Panc1 (cell line): ENCODE data around the gene RCSD1. TPM values are rescaled to one million over a fixed set of nuclear protein-coding genes. Genes with fewer than 3 reads are reported as not detected.

Source experiments
- ATAC-seq: fragments of 200-7000 bp; cut with Tn5 transposase; 2 replicates; pipeline ENCODE4 v1.9.1; 2020; ENCODE audit warnings: mild to moderate bottlenecking, moderate library complexity
- BruUV-seq: library from RNA; stranded (reverse); fragments of 400-500 nt; replicated peaks from 2 replicates; lab custom pipeline; 2021; lab: Mats Ljungman, UMichigan
- CTCF ChIA-PET: fragments of 300-600 bp; sonication (Branson Sonifier 250); formaldehyde crosslinking; loops from one replicate; lab custom pipeline; 2022; ENCODE audit warnings: antibody characterized with exemption; lab: Charles Lee
- POLR2A ChIA-PET: fragments of 300-600 bp; sonication (Branson Sonifier 250); formaldehyde crosslinking; loops from one replicate; lab custom pipeline; 2022; ENCODE audit warnings: antibody characterized with exemption; lab: Charles Lee
- DNase-seq: peaks from one replicate; pipeline ENCODE4 v3.0.0-alpha.2; 2010; ENCODE audit warnings: low read depth, low spot score
- H3K27ac ChIP-seq: 2 replicates; pipeline ENCODE4 v1.5.1; 2011; ENCODE audit warnings: mild to moderate bottlenecking, low read length, inconsistent platforms
- H3K27me3 ChIP-seq: fragments of 200-500 bp; sonication (Bioruptor generic); 2 replicates; pipeline ENCODE4 v1.6.0; 2014; ENCODE audit warnings: low read length, inconsistent platforms; ENCODE audit not compliant: control insufficient read depth, insufficient read depth
- H3K36me3 ChIP-seq: fragments of 200-500 bp; sonication (Bioruptor generic); 2 replicates; pipeline ENCODE4 v1.5.1; 2014; ENCODE audit warnings: inconsistent platforms, mild to moderate bottlenecking, low read length, moderate library complexity; ENCODE audit not compliant: control insufficient read depth, insufficient read depth
- H3K4me1 ChIP-seq: 2 replicates; pipeline ENCODE4 v1.5.1; 2011; ENCODE audit warnings: inconsistent platforms, mild to moderate bottlenecking, low read length, moderate library complexity; ENCODE audit not compliant: control insufficient read depth, insufficient read depth
- H3K4me3 ChIP-seq, 2 experiments: 2 replicates each; pipeline ENCODE4 v1.5.1; 2011 to 2012; ENCODE audit warnings: low read depth in 2 of 2, low read length in 2 of 2, mild to moderate bottlenecking in 2 of 2, inconsistent platforms in 1 of 2, moderate library complexity in 1 of 2
- H3K9me3 ChIP-seq: fragments of 200-500 bp; sonication (Bioruptor generic); 2 replicates; pipeline ENCODE4 v1.5.1; 2014; ENCODE audit warnings: low read depth, mild to moderate bottlenecking, inconsistent platforms, low read length, moderate library complexity; ENCODE audit not compliant: control insufficient read depth, insufficient read depth
- POLR2AphosphoS5 ChIP-seq: IDR thresholded peaks from 2 replicates; pipeline ENCODE4 v1.6.1; 2012; ENCODE audit warnings: mild to moderate bottlenecking, low read depth, low read length, moderate library complexity
- SIN3A ChIP-seq: IDR thresholded peaks from 2 replicates; pipeline ENCODE4 v1.6.1; 2012; ENCODE audit warnings: low read depth, mild to moderate bottlenecking, low read length, moderate library complexity, borderline replicate concordance; ENCODE audit not compliant: insufficient read depth
- TCF7L2 ChIP-seq: IDR thresholded peaks from 2 replicates; pipeline ENCODE4 v1.6.1; 2011; ENCODE audit warnings: mild to moderate bottlenecking, low read depth, low read length, inconsistent platforms
- in situ Hi-C: cut with HindIII; loops from 2 replicates; pipeline ENCODE4 v1.10.0; 2016; ENCODE audit warnings: low sequenced_read_pairs, low pct_unique_long_range_greater_than_20kb
- intact Hi-C: fragments of 100-400 bp; cut with micrococcal nuclease; formaldehyde crosslinking; loops from one replicate; pipeline ENCODE4 v1.10.0; 2022; ENCODE audit not compliant: unreplicated experiment
- total RNA-seq: library from RNA; stranded (reverse); gene quantifications from one replicate; pipeline ENCODE4 v1.2.1, GENCODE V29; 2021; ENCODE audit not compliant: unreplicated experiment
- TF ChIP-seq, protein P1 (sequence below): fragments of 450-650 bp; IDR thresholded peaks from 2 replicates; pipeline ENCODE4 v1.5.1; 2017; ENCODE audit warnings: mild to moderate bottlenecking
- TF ChIP-seq, protein P2 (sequence below), 2 experiments: IDR thresholded peaks; 2 replicates each; pipeline ENCODE4 v1.6.1; 2011 to 2012; ENCODE audit warnings: low read depth in 2 of 2, control low read depth in 1 of 2, low read length in 1 of 2, mild to moderate bottlenecking in 1 of 2, moderate library complexity in 1 of 2; ENCODE audit not compliant: insufficient read depth in 1 of 2

Gene RCSD1
- total RNA-seq, 1 experiment from 2014 or later = 1.4 TPM

DNA sequence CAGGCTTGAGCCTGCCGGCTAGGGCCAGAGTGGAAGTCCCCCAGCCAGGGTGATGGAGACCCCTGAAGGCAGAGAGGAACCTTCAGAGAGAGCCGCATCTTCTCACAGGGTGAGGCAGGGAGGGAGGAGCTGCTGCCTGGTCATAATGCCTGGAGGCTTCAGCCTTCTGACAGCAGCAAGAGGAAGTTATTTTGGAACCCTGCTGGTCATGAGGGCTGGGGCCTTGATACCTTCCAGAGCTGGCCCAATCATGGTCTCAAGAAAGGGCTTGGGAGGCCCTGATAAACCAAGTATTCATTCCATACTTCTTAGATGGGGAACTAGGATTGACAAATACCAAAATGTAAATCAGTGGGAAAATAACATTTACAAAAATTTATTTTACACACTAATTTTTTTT is 65.1 kb downstream of the RCSD1 start:
- Histone ChIP-seq H3K4me3 (no peak overlapping the region), H3K9me3 (no peaks in the 10 kb centered on the region), H3K27ac (no peak overlapping the region), H3K36me3 (no peaks in the 10 kb centered on the region), H3K27me3 (no peaks in the 10 kb centered on the region), H3K4me1 (no peaks in the 10 kb centered on the region; the same call in 1 of the 2 replicates)
- ATAC-seq (no peak), DNase-seq (no peak)
- in situ Hi-C loops = no loop called here
- TF ChIP-seq, protein P1, sequence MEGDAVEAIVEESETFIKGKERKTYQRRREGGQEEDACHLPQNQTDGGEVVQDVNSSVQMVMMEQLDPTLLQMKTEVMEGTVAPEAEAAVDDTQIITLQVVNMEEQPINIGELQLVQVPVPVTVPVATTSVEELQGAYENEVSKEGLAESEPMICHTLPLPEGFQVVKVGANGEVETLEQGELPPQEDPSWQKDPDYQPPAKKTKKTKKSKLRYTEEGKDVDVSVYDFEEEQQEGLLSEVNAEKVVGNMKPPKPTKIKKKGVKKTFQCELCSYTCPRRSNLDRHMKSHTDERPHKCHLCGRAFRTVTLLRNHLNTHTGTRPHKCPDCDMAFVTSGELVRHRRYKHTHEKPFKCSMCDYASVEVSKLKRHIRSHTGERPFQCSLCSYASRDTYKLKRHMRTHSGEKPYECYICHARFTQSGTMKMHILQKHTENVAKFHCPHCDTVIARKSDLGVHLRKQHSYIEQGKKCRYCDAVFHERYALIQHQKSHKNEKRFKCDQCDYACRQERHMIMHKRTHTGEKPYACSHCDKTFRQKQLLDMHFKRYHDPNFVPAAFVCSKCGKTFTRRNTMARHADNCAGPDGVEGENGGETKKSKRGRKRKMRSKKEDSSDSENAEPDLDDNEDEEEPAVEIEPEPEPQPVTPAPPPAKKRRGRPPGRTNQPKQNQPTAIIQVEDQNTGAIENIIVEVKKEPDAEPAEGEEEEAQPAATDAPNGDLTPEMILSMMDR = no peak
- TF ChIP-seq, protein P2, sequence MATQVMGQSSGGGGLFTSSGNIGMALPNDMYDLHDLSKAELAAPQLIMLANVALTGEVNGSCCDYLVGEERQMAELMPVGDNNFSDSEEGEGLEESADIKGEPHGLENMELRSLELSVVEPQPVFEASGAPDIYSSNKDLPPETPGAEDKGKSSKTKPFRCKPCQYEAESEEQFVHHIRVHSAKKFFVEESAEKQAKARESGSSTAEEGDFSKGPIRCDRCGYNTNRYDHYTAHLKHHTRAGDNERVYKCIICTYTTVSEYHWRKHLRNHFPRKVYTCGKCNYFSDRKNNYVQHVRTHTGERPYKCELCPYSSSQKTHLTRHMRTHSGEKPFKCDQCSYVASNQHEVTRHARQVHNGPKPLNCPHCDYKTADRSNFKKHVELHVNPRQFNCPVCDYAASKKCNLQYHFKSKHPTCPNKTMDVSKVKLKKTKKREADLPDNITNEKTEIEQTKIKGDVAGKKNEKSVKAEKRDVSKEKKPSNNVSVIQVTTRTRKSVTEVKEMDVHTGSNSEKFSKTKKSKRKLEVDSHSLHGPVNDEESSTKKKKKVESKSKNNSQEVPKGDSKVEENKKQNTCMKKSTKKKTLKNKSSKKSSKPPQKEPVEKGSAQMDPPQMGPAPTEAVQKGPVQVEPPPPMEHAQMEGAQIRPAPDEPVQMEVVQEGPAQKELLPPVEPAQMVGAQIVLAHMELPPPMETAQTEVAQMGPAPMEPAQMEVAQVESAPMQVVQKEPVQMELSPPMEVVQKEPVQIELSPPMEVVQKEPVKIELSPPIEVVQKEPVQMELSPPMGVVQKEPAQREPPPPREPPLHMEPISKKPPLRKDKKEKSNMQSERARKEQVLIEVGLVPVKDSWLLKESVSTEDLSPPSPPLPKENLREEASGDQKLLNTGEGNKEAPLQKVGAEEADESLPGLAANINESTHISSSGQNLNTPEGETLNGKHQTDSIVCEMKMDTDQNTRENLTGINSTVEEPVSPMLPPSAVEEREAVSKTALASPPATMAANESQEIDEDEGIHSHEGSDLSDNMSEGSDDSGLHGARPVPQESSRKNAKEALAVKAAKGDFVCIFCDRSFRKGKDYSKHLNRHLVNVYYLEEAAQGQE (IDR thresholded peaks at IDR 0.05; ENCODE audit: insufficient read depth in 1 of 2, low read depth in 2 of 2, low read length in 1 of 2) = no peak
- TF ChIP-seq POLR2AphosphoS5 = no peak
- TF ChIP-seq SIN3A = no peak
- TF ChIP-seq TCF7L2 = no peak
- BruUV-seq = no TSS peak
- intact Hi-C loops = no loop called here
- ChIA-PET CTCF (interaction anchor here (1.1 kb wide), 1 partner anchor 475 kb away, joined by 5 read pairs; the partner anchor contains the start of gene POU2F1), POLR2A (interaction anchor here (0.7 kb wide), 1 partner anchor 187 kb away, joined by 10 read pairs; no protein-coding TSS in a partner anchor)

DNA sequence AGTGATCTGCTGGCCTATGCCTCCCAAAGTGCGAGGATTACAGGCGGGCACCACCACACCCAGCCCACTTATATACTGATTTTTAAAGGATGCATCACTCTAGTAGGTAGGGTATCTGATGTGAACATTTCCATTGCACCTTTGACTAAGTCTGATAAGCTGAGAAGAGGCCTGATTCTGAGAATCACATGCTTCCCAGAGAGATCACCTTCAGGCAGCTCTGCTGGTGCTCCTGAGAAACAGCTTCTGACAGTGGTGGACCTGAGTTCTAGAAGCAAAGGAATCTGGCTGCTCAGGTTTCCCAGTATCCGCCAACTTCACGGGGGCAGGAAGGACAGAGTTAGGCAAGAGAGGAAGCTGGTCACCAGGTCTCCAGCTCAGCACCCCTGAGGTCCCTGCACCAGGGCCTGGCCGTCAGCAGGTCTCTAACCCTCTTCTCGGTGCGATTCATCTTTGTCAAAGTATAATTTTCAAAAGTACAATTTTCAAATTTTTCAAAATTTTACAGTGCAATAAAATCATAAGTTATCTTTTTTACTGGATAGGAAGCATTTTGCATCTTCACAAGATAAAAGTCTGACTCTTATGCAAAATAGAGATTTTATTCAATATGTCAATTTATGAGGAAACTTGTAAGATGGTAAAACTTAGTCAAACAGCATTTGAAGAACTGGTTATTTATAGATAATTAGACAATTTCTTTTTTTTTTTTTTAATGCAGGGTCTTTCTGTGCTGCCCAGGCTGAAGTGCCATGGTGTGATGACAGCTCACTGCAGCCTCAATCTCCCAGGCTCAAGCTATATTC is 65.9 kb downstream of the RCSD1 start:
- no peak overlapping the region for H3K4me3 ChIP-seq
- no peak overlapping the region for H3K27ac ChIP-seq
- no peaks in the 10 kb centered on the region for H3K9me3 ChIP-seq
- no peaks in the 10 kb centered on the region for H3K36me3 ChIP-seq
- in situ Hi-C loops = no loop called here
- intact Hi-C loops = no loop called here
- POLR2A ChIA-PET = interaction anchor here (0.6 to 0.7 kb wide), 2 partner anchors 25 to 188 kb away, joined by 3 to 10 read pairs; no protein-coding TSS in a partner anchor
- BruUV-seq = no TSS peak
- H3K27me3 ChIP-seq = no peaks in the 10 kb centered on the region
- ATAC-seq = no peak
- TF ChIP-seq, protein P2 (IDR thresholded peaks at IDR 0.05; ENCODE audit: insufficient read depth in 1 of 2, low read depth in 2 of 2, low read length in 1 of 2) = no peak
- TF ChIP-seq SIN3A (no peak), TCF7L2 (no peak)
- TF ChIP-seq, protein P1 = no peak
- CTCF ChIA-PET = interaction anchor here (1.1 kb wide), 1 partner anchor 476 kb away, joined by 5 read pairs; the partner anchor contains the start of gene POU2F1
- no peak for DNase-seq
- no peaks in the 10 kb centered on the region; the same call in 1 of the 2 replicates for H3K4me1 ChIP-seq
